ENCODE results near the gene FSIP1.

GRCh38 chr15:39573844-39574243 lies 208.8 kb downstream of the FSIP1 start:
- TF ChIP-seq POLR2AphosphoS5 (IDR thresholded peaks at IDR 0.05; ENCODE audit: low read depth, low read length) (no peak), REST (IDR thresholded peaks at IDR 0.05; ENCODE audit: insufficient read depth in 1 of 2, low read depth in 2 of 2, low read length in 2 of 2) (no peak)
